DOHH2 (cell line): ENCODE data around the gene MCC.

Experiments
- H3F3A ChIP-seq: fragments of 200-600 bp; sonication (generic), shearing (Covaris generic); 2 replicates; pipeline ENCODE4 v1.6.0; 2016; ENCODE audit warnings: antibody characterized with exemption, mild to moderate bottlenecking; ENCODE audit not compliant: control insufficient read depth, insufficient read depth
- H3K27ac ChIP-seq: fragments of 200-600 bp; sonication (generic); 2 replicates; pipeline ENCODE4 v1.5.1; 2014; ENCODE audit warnings: low read depth, mild to moderate bottlenecking, low read length, moderate library complexity
- H3K27me3 ChIP-seq: fragments of 200-600 bp; sonication (generic); 2 replicates; pipeline ENCODE4 v1.6.1; 2014; ENCODE audit warnings: mild to moderate bottlenecking, low read length, mixed read lengths; ENCODE audit not compliant: control insufficient read depth
- H3K36me3 ChIP-seq: fragments of 200-600 bp; sonication (generic); 2 replicates; pipeline ENCODE4 v1.6.1; 2014; ENCODE audit warnings: mild to moderate bottlenecking, low read length, moderate library complexity, mixed read lengths; ENCODE audit not compliant: control insufficient read depth
- H3K4me1 ChIP-seq: fragments of 200-600 bp; sonication (generic); 2 replicates; pipeline ENCODE4 v1.6.1; 2014; ENCODE audit warnings: mild to moderate bottlenecking, low read length, mixed read lengths; ENCODE audit not compliant: control insufficient read depth
- H3K4me2 ChIP-seq: fragments of 200-600 bp; sonication (generic); 2 replicates; pipeline ENCODE4 v1.6.0; 2014; ENCODE audit warnings: mild to moderate bottlenecking, low read length, moderate library complexity
- H3K4me3 ChIP-seq: fragments of 200-600 bp; sonication (generic); 2 replicates; pipeline ENCODE4 v1.5.1; 2014; ENCODE audit warnings: mild to moderate bottlenecking, low read length, mixed read lengths
- H3K79me2 ChIP-seq: fragments of 200-600 bp; sonication (generic); 2 replicates; pipeline ENCODE4 v1.6.1; 2014; ENCODE audit warnings: mild to moderate bottlenecking, low read length, mixed read lengths; ENCODE audit not compliant: control insufficient read depth
- H3K9me2 ChIP-seq: fragments of 200-600 bp; sonication (generic); replicated peaks from 2 replicates; pipeline ENCODE4 v1.6.1; 2014; ENCODE audit warnings: mild to moderate bottlenecking, low read length, mixed read lengths; ENCODE audit not compliant: control insufficient read depth
- H3K9me3 ChIP-seq: fragments of 200-600 bp; sonication (generic); 2 replicates; pipeline ENCODE4 v1.6.1; 2014; ENCODE audit warnings: antibody characterized with exemption, low read length, mixed read lengths; ENCODE audit not compliant: control insufficient read depth, insufficient read depth
- H4K20me1 ChIP-seq: fragments of 200-600 bp; sonication (generic); 2 replicates; pipeline ENCODE4 v1.6.0; 2014; ENCODE audit warnings: low read depth, mild to moderate bottlenecking, antibody characterized with exemption, low read length, moderate library complexity; ENCODE audit not compliant: control insufficient read depth, insufficient read depth
- CTCF ChIP-seq: fragments of 200-600 bp; sonication (generic); IDR thresholded peaks from one replicate; pipeline ENCODE4 v1.5.1; 2014; ENCODE audit warnings: antibody characterized with exemption, mild to moderate bottlenecking, low read depth, low read length; ENCODE audit not compliant: poor library complexity, severe bottlenecking
- EZH2phosphoT487 ChIP-seq: fragments of 200-600 bp; sonication (generic); IDR thresholded peaks from 2 replicates; pipeline ENCODE4 v1.6.1; 2017; ENCODE audit warnings: borderline replicate concordance, mild to moderate bottlenecking, antibody characterized with exemption, low read length, moderate library complexity, mixed read lengths

Gene MCC

GRCh38 chr5:113054899-113055298, 433.4 kb downstream of the MCC start:
- H3F3A ChIP-seq = no peaks in the 10 kb centered on the region
- no peak for TF ChIP-seq CTCF
- no peak for TF ChIP-seq EZH2phosphoT487
- no peak overlapping the region for H3K4me2 ChIP-seq
- H3K9me2 ChIP-seq = no peaks in the 10 kb centered on the region
- no peaks in the 10 kb centered on the region for H3K36me3 ChIP-seq
- H3K27me3 ChIP-seq = peaks cover 3% of the 10 kb centered on the region; the same call in 1 of the 2 replicates
- no peak overlapping the region for H3K27ac ChIP-seq
- H3K79me2 ChIP-seq = no peaks in the 10 kb centered on the region
- H4K20me1 ChIP-seq = no peaks in the 10 kb centered on the region
- no peaks in the 10 kb centered on the region for H3K9me3 ChIP-seq
- H3K4me1 ChIP-seq = no peaks in the 10 kb centered on the region
- H3K4me3 ChIP-seq = no peak overlapping the region

- Histone ChIP-seq H3K9me3 (no peaks in the 10 kb centered on the region), H3K27ac (no peak overlapping the region), H3F3A (no peaks in the 10 kb centered on the region), H3K9me2 (no peaks in the 10 kb centered on the region), H3K79me2 (no peaks in the 10 kb centered on the region), H3K36me3 (no peaks in the 10 kb centered on the region), H3K4me3 (no peak overlapping the region), H3K27me3 (peaks cover 3% of the 10 kb centered on the region; the same call in 1 of the 2 replicates), H3K4me2 (no peak overlapping the region), H3K4me1 (peaks cover 1% of the 10 kb centered on the region; the same call in 1 of the 2 replicates), H4K20me1 (no peaks in the 10 kb centered on the region)
- TF ChIP-seq CTCF = no peak
- no peak for TF ChIP-seq EZH2phosphoT487
Observed at GRCh38 chr5:113053511-113053995, 434.7 kb downstream of the MCC start.

- H3K4me3 ChIP-seq = no peak overlapping the region
- no peak overlapping the region for H3K4me2 ChIP-seq
- H4K20me1 ChIP-seq = no peaks in the 10 kb centered on the region
- no peaks in the 10 kb centered on the region for H3K9me2 ChIP-seq
- H3K9me3 ChIP-seq = no peaks in the 10 kb centered on the region
- H3K4me1 ChIP-seq = peaks cover 15% of the 10 kb centered on the region
- TF ChIP-seq EZH2phosphoT487 (no peak), CTCF (no peak)
- H3K79me2 ChIP-seq = no peaks in the 10 kb centered on the region
- no peaks in the 10 kb centered on the region for H3K36me3 ChIP-seq
- H3K27me3 ChIP-seq = peaks cover 3% of the 10 kb centered on the region; the same call in 1 of the 2 replicates
- H3F3A ChIP-seq = no peaks in the 10 kb centered on the region
- H3K27ac ChIP-seq = no peak overlapping the region
Observed at GRCh38 chr5:113052041-113052795, 436.0 kb downstream of the MCC start.
